NCI-H146 (cell line): ENCODE results near the gene RGS10.
"Not testable (repeated sequence)": the region's sequence is repeated elsewhere in the genome, so short reads cannot be mapped to it uniquely, and the experiment has no call there.

Experiments
- DNase-seq: peaks from one replicate; lab custom pipeline; 2025; lab: John Stamatoyannopoulos, UW

The RGS10 gene, protein sequence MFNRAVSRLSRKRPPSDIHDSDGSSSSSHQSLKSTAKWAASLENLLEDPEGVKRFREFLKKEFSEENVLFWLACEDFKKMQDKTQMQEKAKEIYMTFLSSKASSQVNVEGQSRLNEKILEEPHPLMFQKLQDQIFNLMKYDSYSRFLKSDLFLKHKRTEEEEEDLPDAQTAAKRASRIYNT

DNA sequence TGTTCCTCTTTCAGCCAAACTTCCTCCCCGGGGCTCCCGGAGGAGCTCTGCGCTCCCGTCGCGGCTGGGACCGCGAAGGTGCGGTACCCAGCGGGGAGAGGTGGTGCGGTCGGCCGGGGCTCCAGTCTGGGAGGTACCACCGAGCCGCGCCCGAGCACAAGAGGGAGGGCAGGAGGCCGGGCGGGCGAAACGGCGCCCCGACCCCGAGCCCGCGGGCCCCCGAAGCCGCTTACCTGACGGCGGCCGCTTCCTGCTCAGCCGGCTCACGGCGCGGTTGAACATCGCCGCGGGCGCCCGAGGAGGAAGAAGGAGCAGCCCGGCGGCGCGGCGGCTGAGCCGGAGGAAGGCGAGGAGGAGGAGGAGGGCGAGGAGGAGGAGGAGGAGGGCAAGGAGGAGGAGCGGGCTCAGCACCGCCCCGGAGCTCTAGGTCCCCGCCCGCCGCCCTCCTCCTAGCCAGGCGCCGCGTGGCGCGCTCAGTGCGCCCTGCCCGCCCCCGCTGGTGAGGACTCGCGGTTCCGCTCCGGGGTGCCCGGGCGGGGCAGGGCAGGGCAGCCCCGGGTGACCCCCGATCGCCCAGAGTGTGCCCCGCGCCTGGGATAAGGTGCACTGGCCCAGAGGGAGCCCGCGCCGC, at the start of gene RGS10:
Gene RGS10 (minus strand): TSS at position 363 of the 631 bp plus-strand sequence. CDS start 81 bp downstream, at position 282.
- peak; percentile 76 for DNase-seq

DNA sequence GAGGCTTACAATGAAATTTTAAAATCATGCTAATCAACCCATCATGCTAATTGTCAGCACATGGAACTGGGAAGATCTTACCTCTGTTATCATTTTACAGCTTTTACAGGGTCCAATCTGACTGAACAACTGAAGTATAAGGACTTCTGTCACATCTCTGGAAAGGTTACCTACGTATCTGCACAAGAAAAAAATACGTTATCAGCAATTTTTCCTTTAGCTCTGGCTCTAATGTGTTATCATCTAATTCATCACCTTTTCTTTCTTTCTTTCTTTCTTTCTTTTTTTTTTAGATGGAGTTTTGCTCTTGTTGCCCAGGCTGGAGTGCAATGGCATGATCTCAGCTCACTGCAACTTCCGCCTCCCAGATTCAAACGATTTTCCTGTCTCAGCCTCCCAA, 45.6 kb upstream of the RGS10 start:
- DNase-seq, result no peak

DNA sequence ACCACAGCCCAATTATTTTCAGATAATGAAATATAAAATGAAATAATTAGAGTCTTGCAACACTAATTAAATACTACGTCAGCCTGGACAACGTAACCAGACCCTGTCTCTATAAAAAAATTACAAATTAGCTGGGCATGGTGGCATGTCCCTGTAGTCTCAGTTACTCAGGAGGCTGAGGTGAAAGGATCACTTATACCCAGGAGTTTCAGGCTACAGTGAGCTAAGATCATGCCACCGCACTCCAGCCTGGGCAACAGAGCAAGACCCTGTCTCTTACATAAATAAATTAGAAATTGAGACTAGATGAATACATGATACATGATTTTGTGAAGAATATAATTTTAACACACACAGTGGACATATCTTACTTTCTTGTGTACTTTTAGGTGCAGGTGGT, 35.8 kb upstream of the RGS10 start:
- DNase-seq, result no peak

DNA sequence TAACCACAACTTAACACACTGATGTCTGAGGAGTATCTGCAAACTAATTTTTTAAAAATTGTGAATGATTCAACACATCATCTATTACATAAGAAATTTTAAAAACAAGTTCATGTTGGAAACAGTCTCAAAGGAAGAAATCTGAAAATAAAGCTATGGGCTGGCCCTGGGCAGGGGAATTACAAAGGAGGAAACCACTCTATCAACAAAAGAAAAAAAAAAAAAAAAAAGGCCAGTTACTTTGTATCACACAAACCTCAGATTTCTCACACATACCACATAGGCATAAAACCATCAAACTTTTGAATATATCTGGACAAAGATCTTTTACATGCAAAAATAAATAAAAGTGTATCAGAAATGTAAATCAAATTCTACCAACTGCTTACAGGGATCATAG, 33.5 kb upstream of the RGS10 start:
- DNase-seq, result no peak

DNA sequence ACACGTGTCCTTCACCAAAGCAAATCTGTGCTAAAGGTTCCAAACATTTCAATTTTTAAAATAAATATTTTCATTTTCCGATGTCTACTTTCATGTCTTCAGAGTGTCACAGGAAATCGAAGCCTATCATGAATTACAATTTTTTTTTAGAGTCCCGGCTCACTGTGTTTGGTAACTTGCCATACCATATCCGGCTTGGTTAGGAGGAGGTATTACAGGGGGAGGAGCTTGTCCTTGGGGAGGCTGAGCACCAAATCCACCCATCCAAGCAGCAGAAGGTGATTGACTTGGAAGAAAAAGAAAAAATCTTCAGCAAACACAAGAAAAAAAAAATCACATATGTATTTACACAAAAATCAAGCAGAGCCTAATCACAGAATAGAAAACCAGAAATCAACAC, 33.0 kb upstream of the RGS10 start:
- DNase-seq, result no peak

DNA sequence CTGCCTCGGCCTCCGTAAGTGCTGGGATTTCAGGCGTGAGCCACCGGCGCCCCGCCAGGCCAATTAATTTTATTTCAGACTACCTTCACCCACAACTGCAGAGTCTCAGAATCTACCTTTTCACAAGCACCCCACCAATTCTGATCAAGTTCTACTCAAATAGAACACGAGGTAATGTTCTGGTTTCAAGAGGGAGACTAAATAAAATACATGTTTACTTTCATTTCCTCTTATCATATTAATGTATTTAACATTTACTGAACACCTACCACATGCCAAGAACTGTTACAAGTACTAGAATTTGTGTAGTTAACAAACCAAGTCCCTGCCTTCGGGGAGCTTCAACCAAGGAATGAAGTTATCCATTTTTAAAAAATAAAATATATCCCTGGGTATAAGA, 25.5 kb upstream of the RGS10 start:
- DNase-seq, result no peak

DNA sequence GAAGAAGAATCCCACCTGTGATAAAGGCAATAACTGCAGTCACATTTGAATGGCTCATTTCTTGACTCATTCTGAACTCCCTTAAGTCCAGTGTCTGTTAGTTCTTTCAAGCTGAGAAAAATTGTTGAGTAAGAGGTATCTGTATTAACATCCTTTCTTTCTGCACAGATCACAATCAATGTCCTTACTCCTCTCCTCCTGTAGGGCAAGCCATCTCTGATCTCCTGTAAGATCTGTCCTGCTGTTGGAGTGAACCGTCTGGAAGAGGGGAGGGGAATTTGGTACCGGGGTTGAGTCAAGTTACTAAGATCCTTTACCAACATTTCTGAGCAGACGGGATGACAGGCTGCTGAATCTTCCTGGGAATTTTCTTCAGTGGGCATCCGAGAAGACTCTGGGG, 19.6 kb upstream of the RGS10 start:
- DNase-seq, result no peak

DNA sequence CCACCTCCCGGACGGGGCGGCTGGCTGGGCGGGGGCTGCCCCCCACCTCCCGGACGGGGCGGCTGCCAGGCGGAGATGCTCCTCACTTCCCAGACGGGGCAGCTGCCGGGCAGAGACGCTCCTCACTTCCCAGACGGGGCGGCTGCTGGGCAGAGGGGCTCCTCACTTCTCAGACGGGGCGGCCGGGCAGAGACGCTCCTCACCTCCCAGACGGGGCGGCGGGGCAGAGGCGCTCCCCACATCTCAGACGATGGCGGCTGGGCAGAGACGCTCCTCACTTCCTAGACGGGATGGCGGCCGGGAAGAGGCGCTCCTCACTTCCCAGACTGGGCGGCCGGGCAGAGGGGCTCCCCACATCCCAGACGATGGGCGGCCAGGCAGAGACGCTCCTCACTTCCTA, 17.0 kb upstream of the RGS10 start:
- not testable (repeated sequence) for DNase-seq

DNA sequence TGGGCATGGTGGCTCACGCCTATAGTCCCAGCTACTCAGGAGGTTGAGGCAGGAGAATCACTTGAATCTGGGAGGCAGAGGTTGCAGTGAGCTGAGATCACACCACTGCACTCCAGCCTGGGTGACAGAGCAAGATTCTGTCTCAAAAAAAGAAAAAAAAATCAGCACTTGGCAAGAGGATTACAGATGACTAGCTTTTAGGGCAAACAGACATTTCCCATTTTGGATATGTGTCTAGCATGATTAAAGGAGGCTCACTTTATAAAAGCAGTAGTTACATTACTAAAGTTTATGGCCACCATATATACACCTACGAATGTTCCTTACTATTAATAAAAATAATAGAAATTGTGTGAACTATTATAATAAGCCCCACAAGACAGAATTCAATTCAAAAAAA, 13.6 kb upstream of the RGS10 start:
- DNase-seq, result not testable (repeated sequence)

DNA sequence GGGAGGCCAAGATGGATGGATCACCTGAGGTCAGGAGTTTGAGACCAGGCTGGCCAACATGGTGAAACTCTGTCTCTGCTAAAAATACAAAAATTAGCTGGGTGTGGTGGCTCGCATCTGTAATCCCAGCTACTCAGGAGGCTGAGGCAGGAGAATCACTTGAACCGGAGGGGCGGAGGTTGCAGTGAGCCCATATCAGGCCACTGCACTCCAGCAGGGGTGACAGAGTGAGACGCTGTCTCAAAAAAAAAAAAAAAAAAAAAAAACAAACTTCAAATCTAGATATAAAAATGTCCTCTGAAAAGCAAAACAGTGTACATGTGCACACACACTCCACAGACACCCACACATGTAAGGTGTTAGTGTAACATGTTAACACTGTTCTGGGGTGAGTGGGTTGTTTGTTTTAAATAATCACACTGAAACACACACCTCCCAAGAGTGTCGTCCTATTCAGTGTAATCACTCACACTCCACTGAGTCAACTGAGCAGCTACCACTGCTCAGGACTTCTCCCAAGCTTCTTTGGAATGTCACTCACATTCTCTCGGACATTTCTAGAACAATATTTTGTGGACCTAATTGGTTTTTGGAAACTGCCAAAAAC, 12.8 kb upstream of the RGS10 start:
- no peak for DNase-seq

DNA sequence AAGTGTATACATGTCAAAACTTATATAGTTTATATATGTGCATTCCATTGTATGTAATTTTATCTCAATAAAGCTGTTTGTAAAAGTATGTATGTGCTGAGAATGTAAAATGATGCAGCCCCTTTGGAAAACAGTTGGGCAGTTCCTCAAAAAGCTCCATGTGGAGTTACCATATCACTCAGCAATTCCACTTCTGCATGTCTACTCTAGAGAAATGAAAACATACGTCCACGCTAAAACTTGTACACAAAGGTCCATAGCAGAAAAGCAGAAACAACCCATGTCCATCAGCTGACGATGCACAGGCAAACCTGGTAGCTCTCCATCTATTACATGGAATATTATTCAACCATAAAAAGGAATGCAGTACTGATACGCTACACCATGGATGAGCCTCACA, 8.3 kb upstream of the RGS10 start:
- no peak for DNase-seq

DNA sequence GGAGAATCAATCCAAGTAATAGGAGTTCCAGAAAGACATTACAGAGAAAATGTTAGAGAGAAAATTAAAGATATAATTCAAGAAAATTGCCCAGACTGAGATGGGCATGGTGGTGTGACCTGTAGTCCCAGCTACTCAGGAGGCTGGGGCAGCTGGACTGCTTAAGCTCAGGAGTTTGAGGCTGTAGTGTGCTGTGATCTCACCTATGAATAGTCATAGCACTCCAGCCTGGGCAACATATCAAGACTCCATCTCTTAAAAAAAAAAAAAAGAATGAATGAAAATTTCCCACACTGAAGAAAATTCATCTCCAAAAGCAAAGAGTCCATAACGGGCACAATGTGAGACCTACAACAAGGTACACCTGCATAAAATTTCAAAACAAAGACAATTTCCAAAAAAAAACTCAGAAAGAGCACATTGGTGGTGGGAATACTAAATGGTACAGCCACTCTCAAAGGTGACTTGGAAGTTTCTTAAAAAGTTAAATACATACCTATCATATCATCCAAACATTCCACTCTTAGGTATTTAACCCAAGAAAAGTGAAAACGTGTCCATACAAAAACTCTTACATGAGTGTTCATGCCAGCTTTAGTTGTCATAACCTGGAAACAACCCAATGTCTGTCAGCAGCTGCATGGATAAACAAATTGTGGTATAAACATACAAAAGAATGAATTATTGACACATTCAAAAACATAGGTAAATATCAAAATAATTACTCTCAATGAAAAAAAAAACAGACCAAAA, 6.9 kb upstream of the RGS10 start:
- no peak for DNase-seq

DNA sequence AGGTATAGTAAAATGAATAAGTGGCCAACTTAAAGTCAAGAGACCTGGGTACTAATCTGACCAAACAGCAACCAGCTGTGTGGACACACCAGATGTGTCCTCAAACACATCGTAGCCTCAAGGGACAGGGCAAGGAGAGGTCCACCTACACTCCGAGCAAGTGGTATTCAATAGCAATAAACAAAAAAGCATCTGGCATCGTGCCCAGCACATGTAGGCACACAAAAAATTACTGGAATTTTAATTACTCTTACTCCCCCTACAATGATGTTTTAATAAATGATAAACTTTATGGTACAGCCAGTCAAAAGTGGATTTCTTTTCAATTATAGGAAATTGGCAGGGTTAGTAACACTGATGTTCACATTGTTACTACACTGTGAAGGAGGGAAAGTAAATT, 3.5 kb upstream of the RGS10 start:
- peak; percentile 12 for DNase-seq

DNA sequence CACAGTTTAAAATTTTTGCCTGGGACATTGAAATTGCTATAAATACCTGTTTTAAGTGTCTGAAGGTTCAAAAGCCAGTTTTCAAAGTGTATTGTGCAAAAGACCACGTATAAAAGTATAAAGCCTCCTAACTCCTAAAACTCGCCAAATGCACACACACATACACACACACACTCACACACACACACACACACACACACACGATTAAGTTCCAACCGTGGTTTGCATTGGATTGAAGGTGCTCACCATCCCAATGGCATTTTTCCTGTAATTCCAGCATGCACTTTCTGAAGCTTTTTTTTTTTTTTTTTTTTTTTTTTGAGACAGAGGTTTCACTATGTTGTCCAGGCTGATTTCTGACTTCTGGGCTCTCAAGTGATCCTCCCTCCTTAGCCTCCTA, 2.8 kb upstream of the RGS10 start:
- no peak for DNase-seq

DNA sequence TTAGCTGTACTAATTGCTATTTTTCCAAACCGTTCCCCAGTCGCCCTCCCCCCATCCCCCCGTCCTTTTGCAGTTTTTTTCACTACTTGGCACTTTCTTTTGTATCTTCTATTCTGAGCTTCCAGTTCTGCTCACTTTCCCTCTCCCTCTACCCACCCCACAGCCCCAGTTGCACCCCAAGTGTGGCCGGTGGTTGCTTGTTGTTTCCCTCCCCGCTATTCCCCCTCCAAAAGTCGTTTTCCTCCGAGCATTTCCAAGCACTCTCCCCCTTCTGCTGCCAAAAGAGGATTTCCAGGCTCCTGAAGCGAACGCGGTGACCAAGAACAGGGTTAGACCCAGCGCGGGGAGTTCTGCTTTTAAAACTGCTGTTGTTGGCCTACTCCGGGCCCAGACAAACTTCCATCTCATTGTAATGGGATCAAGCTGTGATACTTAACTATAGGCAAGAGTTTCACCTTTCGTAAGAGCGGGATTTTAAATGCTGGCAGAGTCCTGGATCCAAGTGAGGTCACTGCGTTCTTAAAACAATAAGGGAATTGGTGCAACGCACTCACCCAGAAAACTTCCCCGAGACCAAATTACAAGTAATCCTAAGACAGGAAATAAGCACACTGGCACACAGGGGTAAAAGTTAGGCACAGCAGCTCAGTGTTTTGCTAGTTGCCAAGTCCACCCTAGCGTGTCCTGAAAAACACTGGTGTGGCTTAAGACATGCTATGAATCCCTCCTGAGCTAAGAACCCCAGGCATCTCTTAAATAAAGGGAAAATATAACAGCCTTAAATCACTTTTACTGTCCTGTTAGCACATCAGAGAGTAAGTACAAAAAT, 1.5 kb upstream of the RGS10 start:
- DNase-seq, result no peak

DNA sequence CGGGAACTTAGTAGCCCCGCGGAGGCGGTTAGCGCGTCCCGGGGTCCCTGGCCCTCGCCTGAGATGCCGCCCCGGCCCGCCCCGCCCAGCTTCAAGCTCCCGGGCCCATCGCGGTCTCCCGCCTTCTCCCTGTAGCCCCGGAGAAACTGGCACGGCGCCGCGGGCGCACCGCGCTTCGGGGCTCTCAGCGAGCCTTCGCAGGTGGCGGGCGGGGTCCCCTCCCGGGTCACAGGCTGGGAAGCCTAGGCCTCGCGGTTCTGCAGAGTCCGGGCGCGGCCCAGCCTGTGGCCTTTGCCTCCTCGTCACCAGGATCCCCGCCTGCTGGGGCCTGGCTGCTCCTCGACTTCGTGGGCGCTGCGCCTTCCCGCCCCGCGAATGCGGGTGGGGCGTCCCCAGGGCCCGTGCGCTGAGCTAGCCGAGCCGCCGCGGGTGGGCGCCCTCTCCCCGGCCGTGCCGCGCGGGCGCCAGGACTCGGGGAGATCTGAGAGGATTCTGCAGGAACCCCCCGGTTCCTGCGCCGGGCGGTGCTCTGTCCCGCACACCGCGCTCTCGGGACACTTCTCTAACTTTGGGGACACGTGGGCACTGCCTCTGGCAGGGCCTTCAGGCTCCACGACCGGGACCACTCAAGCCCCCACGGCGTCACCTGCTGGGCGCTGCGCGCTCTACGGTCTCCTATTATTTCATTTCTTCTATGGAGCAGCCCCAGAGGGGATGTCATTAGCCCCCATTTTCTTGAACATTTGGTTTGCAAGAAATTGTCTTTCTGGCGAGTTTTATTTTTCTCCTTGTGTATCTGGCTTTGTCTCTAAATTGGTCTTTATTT, 682 bp upstream of the RGS10 start:
- DNase-seq, result peak; percentile 70

DNA sequence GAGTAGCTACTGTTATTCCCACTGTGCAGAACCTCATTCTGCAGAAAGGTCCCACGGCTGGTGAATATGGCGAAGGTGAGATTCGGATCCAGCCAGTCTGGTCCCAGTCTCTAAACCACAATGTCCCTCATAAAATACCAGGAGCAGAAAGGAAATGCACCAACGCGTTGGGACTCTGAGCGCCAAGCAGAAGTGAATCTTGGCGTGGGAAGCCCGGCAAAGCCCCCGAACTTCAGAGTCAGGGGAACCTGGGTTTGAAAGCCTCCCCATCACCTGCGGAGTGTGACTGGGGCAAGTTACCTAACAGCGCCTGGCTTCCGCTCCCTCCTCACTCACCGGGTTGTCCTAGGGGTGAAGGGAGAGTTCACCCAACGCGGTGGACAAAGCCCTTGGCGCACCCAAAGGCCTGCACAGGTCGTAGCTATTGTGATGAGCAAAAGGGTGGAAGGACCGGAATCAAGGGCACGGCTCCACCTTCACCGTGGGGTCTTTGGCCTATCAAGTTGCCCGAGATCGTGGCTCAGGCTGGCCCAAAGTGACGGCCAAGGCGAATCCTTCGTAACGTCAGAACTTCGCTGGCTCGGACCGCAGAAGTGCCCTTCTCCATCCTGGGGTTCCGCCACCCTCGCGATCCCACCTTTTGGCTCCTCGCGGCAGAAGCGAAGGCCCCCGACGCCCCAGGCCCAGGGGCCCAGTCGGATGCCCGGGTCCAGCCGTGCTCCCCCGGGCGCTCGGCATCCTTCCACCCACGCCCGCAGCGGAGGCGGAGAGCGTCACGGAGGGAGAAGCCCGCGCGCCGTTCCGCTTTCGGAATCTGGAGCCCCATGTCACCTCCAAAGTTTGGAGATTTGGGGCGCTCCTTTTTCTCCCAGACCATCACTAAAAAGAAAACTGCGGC, 811 bp downstream of the RGS10 start:
- DNase-seq, result no peak

DNA sequence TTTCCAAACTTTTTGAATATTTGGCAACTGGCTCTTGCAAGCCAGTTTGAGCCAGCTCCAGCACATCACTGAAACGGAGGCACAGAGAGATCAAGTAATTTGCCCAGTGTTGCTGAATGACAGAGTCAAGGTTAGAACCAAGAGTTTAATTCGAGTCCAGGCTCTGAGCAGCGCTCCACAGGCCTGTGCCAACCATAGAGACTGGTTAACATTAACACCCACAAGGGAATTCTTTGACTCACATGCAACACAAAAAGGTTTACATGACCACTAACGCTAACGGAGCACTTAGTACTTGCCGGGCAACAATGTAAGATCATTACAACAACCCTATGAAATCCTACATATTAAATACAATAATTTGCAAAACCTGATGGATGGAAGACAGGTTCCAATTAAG, 1.5 kb downstream of the RGS10 start:
- no peak for DNase-seq

DNA sequence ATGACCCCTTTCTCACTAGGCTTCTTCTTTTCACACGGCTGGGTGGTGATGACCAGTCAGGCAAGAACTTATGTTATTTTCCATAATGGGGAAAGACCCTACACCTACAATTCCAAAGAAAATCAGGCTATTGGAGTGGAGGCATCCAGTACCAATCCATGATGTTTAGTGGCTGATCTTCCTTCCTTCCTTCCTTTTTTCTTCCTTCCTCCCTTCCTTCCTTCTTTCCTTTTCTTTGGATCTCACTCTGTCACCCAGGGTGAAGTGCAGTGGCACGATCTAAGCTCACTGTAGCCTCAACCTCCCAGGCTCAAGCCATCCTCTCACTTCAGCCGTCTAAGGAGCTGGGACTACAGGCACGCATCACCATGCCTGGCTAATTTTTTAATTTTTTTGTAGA, 2.5 kb downstream of the RGS10 start:
- DNase-seq, result no peak

DNA sequence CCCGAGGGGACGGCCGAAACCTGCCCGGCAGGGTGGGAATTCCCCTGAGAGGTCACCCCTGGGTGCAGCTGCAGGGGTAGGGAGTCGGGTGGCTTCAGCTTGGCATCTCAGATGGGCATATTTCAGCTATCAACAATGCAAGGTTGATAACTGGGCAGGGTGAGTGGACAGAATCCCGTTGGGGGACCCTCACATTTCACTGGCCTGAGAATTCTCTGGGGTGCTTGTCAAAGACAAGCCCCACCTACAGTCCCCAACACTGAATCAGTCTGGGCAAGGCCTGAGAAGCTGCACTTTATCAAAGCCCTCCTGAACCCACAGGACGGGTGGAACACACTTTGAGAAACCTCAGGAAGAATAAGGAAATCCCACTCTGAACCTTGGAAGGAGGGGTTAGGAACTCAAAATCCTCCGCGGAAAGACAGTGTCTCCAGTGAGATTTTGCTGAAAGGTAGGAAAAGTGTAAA, 3.1 kb downstream of the RGS10 start:
- DNase-seq, result no peak
